HG02759 (cell line): ENCODE data around the gene TSC22D4.
"Not testable (repeated sequence)": the region's sequence is repeated elsewhere in the genome, so short reads cannot be mapped to it uniquely, and the experiment has no call there.

ENCODE experiments used
- ATAC-seq: cut with Tn5 transposase; IDR thresholded peaks from one replicate; pipeline ENCODE4 v1.9.1; 2021; ENCODE audit warnings: mild to moderate bottlenecking, moderate library complexity; ENCODE audit not compliant: unreplicated experiment

Gene TSC22D4

GRCh38 chr7:100476101-100476780 is 2.8 kb downstream of the TSC22D4 start:
- ATAC-seq: no peak

- ATAC-seq: no peak
Observed at GRCh38 chr7:100475549-100475948, 3.5 kb downstream of the TSC22D4 start.

- ATAC-seq: no peak
Observed at GRCh38 chr7:100472854-100473499, 6.0 kb downstream of the TSC22D4 start.

- ATAC-seq: no peak
Observed at GRCh38 chr7:100472121-100472851, 6.7 kb downstream of the TSC22D4 start.

GRCh38 chr7:100471021-100471420 is 8.0 kb downstream of the TSC22D4 start:
- ATAC-seq: no peak

- peak; percentile 72 for ATAC-seq
Observed at GRCh38 chr7:100469227-100470044, 9.6 kb downstream of the TSC22D4 start.

GRCh38 chr7:100467638-100468373 is 11.2 kb downstream of the TSC22D4 start:
- ATAC-seq: no peak

- ATAC-seq: no peak
Observed at GRCh38 chr7:100466653-100467605, 12.1 kb downstream of the TSC22D4 start.

GRCh38 chr7:100465702-100466311 is 13.2 kb downstream of the TSC22D4 start:
- ATAC-seq: no peak

GRCh38 chr7:100465299-100465698 is 13.7 kb downstream of the TSC22D4 start:
- ATAC-seq: no peak

- ATAC-seq: no peak
Observed at GRCh38 chr7:100464791-100465190, 14.2 kb downstream of the TSC22D4 start.

GRCh38 chr7:100464210-100464660 is 14.8 kb downstream of the TSC22D4 start, which contains the start of gene SPACDR:
Gene SPACDR (minus strand): TSS chr7:100464260. CDS start chr7:100464025, 235 bp downstream.
- no peak for ATAC-seq

- ATAC-seq: no peak
Observed at GRCh38 chr7:100457033-100457432, 22.0 kb downstream of the TSC22D4 start.

- no peak for ATAC-seq
Observed at GRCh38 chr7:100456562-100456961, 22.5 kb downstream of the TSC22D4 start.

- ATAC-seq: no peak
Observed at GRCh38 chr7:100455206-100455605, 23.8 kb downstream of the TSC22D4 start.

- not testable (repeated sequence) for ATAC-seq
Observed at GRCh38 chr7:100453854-100454253, 25.2 kb downstream of the TSC22D4 start.

GRCh38 chr7:100452513-100452912 is 26.5 kb downstream of the TSC22D4 start:
- no peak for ATAC-seq

GRCh38 chr7:100449190-100449795 is 29.7 kb downstream of the TSC22D4 start:
- ATAC-seq: no peak
